ENCODE measurements around the gene GLRX5. TPM values are rescaled to one million over a fixed set of nuclear protein-coding genes. Genes with fewer than 3 reads are reported as not detected.

The GLRX5 gene
- total RNA-seq, 1 experiment from 2014 or later: 62.2 TPM

DNA sequence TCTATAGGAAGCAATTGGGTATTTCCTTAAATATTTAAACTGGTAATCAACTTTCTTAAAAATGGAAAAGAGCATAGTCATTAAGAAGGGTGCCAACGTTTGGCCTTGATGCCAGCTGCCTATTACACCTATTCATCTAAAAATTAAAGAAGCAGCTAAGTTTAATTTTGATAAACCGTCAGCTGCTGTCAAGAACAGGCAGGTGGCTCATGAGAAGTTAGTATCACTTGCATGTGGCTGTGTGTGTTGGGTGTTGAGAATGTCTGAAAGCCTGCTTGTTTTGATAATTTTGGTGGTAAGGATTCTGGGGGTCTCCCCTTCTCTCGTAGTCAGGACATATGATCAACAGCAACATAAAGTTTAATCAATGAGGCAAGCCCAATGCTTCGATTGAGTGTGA, 6.5 kb downstream of the GLRX5 start:
- H3K23ac ChIP-seq (ENCODE audit: insufficient read length, low read depth, low read length): no peak overlapping the region
- no peak overlapping the region for H2BK15ac ChIP-seq (ENCODE audit: low read depth, low read length)

More for the DNA sequence above, 6.5 kb downstream of the GLRX5 start:
- Histone ChIP-seq H4K8ac (replicated peaks; ENCODE audit: insufficient read length, low read depth, low read length) (no peak overlapping the region), H3K79me1 (ENCODE audit: insufficient read depth, low read depth, low read length, poor library complexity, severe bottlenecking) (peaks cover 4% of the 10 kb centered on the region), H4K5ac (ENCODE audit: insufficient read length, low read depth, low read length) (no peak overlapping the region), H3K56ac (ENCODE audit: insufficient read length, low read depth, low read length) (no peak overlapping the region), H3K23me2 (ENCODE audit: insufficient read length, low read depth, low read length, poor library complexity, severe bottlenecking) (no peaks in the 10 kb centered on the region), H2BK120ac (ENCODE audit: low read depth, low read length, poor library complexity, severe bottlenecking) (no peak overlapping the region), H4K20me1 (ENCODE audit: control insufficient read depth, insufficient read depth, insufficient read length) (peaks cover 2% of the 10 kb centered on the region), H2BK20ac (ENCODE audit: low read depth, low read length, poor library complexity, severe bottlenecking) (no peak overlapping the region), H2BK5ac (ENCODE audit: insufficient read length, low read length) (no peak overlapping the region), H3K14ac (ENCODE audit: insufficient read depth, low read length) (no peak overlapping the region), H3K4me2 (ENCODE audit: insufficient read depth, insufficient read length, low read length) (no peak overlapping the region), H3K27ac (ENCODE audit: insufficient read length, low read depth, low read length) (no peak overlapping the region), H2BK12ac (ENCODE audit: insufficient read length, low read depth, low read length) (no peak overlapping the region), H3K9ac (ENCODE audit: extremely low read depth, insufficient read length, low read length) (no peak overlapping the region), H2AFZ (ENCODE audit: low read length) (no peak overlapping the region), H3K4me1 (ENCODE audit: insufficient read depth, low read length) (0 out of 2 replicates have a peak, but pooled peaks cover 2% of the 10 kb centered on the region), H3K9me3 (ENCODE audit: control insufficient read depth, low read depth, low read length) (no peaks in the 10 kb centered on the region), H3K79me2 (ENCODE audit: insufficient read depth, low read length) (peaks cover 30% of the 10 kb centered on the region), H3K4ac (ENCODE audit: low read depth, low read length) (no peak overlapping the region), H4K91ac (ENCODE audit: insufficient read length, low read depth, low read length) (no peak overlapping the region), H3K18ac (ENCODE audit: insufficient read length, low read depth, low read length) (no peak overlapping the region), H3K27me3 (ENCODE audit: insufficient read depth, low read length) (no peaks in the 10 kb centered on the region; the same call in 1 of the 2 replicates), H3T11ph (ENCODE audit: low read length) (no peak overlapping the region), H2AK5ac (ENCODE audit: insufficient read length, low read length) (no peak overlapping the region)
- Mint-ChIP-seq H3K4me3 (no peak overlapping the region), H3K27ac (peak overlapping the region in 1 of 3 experiments; percentile 28; a peak in 1 of 7 replicates), H3K9me3 (no peaks in the 10 kb centered on the region), H3K27me3 (ENCODE audit: low read depth) (no peaks in the 10 kb centered on the region), H3K4me1 (peaks cover 13 to 19% of the 10 kb centered on the region in 2 experiments), H3K36me3 (ENCODE audit: insufficient read depth in 1 of 3, low read depth in 3 of 3) (peaks cover 3 to 12% (median 11%) of the 10 kb centered on the region in 3 experiments; a peak in 5 of 7 replicates)
- no CpG with 5 or more reads among the region's 4 CpGs for WGBS (ENCODE audit: extremely low coverage, insufficient read length, low lambda C conversion rate)
- TF ChIP-seq, protein P1, sequence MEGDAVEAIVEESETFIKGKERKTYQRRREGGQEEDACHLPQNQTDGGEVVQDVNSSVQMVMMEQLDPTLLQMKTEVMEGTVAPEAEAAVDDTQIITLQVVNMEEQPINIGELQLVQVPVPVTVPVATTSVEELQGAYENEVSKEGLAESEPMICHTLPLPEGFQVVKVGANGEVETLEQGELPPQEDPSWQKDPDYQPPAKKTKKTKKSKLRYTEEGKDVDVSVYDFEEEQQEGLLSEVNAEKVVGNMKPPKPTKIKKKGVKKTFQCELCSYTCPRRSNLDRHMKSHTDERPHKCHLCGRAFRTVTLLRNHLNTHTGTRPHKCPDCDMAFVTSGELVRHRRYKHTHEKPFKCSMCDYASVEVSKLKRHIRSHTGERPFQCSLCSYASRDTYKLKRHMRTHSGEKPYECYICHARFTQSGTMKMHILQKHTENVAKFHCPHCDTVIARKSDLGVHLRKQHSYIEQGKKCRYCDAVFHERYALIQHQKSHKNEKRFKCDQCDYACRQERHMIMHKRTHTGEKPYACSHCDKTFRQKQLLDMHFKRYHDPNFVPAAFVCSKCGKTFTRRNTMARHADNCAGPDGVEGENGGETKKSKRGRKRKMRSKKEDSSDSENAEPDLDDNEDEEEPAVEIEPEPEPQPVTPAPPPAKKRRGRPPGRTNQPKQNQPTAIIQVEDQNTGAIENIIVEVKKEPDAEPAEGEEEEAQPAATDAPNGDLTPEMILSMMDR (conservative IDR thresholded peaks at IDR 0.05): no peak
- no peak for DNase-seq
